IMR-90 (cell line): ENCODE results near the gene DAPK3. TPM values are rescaled to one million over a fixed set of nuclear protein-coding genes. Genes with fewer than 3 reads are reported as not detected.

Experiments used
- ATAC-seq: fragments of 200-7000 bp; cut with Tn5 transposase; 2 replicates; pipeline ENCODE4 v1.9.1; 2020; ENCODE audit warnings: low read depth, mild to moderate bottlenecking, moderate library complexity
- BruUV-seq: library from RNA; stranded (reverse); fragments of 400-500 nt; replicated peaks from 2 replicates; lab custom pipeline; 2021; lab: Mats Ljungman, UMichigan
- CTCF ChIA-PET: fragments of 300-600 bp; formaldehyde crosslinking; extraction: SDS; loops from one replicate; lab custom pipeline; 2021; ENCODE audit warnings: antibody characterized with exemption; lab: Yijun Ruan, JAX
- POLR2A ChIA-PET: fragments of 300-600 bp; sonication (Branson Sonifier 250); formaldehyde crosslinking; loops from one replicate; lab custom pipeline; 2022; ENCODE audit warnings: antibody characterized with exemption; ENCODE audit not compliant: unreplicated experiment; lab: Charles Lee
- DNase-seq: peaks from one replicate; pipeline ENCODE4 v3.0.0; 2013
- H2AFZ ChIP-seq: replicated peaks from 2 replicates; pipeline ENCODE3; 2013; ENCODE audit warnings: low read length, mild to moderate bottlenecking; ENCODE audit not compliant: poor library complexity
- H2AK5ac ChIP-seq: 2 replicates; pipeline ENCODE4 v1.6.1; 2013; ENCODE audit warnings: low read depth, low read length, inconsistent platforms
- H2AK9ac ChIP-seq: replicated peaks from 2 replicates; pipeline ENCODE3; 2013; ENCODE audit warnings: mild to moderate bottlenecking, low read depth, low read length, moderate library complexity; ENCODE audit not compliant: poor library complexity
- H2BK120ac ChIP-seq: 2 replicates; pipeline ENCODE4 v1.6.1; 2013; ENCODE audit warnings: low read depth, low read length, inconsistent platforms
- H2BK15ac ChIP-seq: 3 replicates; pipeline ENCODE4 v1.6.1; 2013; ENCODE audit warnings: low read depth, low read length, inconsistent platforms
- H2BK20ac ChIP-seq: 2 replicates; pipeline ENCODE4 v1.6.1; 2013; ENCODE audit warnings: low read depth, mild to moderate bottlenecking, inconsistent platforms, low read length, moderate library complexity
- H2BK5ac ChIP-seq: 2 replicates; pipeline ENCODE4 v1.6.1; 2013; ENCODE audit warnings: mild to moderate bottlenecking, low read depth, low read length, inconsistent platforms; ENCODE audit not compliant: poor library complexity, severe bottlenecking
- H3K14ac ChIP-seq: replicated peaks from 2 replicates; pipeline ENCODE4 v1.6.1; 2013; ENCODE audit warnings: low read depth, low read length, inconsistent platforms
- H3K18ac ChIP-seq: 2 replicates; pipeline ENCODE4 v1.6.1; 2013; ENCODE audit warnings: low read depth, low read length, control low read depth
- H3K23ac ChIP-seq: 2 replicates; pipeline ENCODE4 v1.6.1; 2013; ENCODE audit warnings: low read depth, low read length, inconsistent platforms
- H3K27ac ChIP-seq: 2 replicates; pipeline ENCODE4 v1.5.1; 2013; ENCODE audit warnings: mild to moderate bottlenecking, control low read depth, low read length; ENCODE audit not compliant: insufficient read depth
- H3K27me3 ChIP-seq: 2 replicates; pipeline ENCODE4 v1.6.1; 2013; ENCODE audit warnings: low read length; ENCODE audit not compliant: control insufficient read depth, insufficient read depth
- H3K36me3 ChIP-seq: 2 replicates; pipeline ENCODE4 v1.6.1; 2013; ENCODE audit warnings: low read length, mixed read lengths; ENCODE audit not compliant: control insufficient read depth, insufficient read depth
- H3K4ac ChIP-seq: 2 replicates; pipeline ENCODE4 v1.6.1; 2013; ENCODE audit warnings: low read depth, low read length, inconsistent platforms
- H3K4me1 ChIP-seq: 2 replicates; pipeline ENCODE4 v1.6.1; 2013; ENCODE audit warnings: low read length, mixed read lengths; ENCODE audit not compliant: control insufficient read depth, insufficient read depth
- H3K4me2 ChIP-seq: 2 replicates; pipeline ENCODE4 v1.6.1; 2013; ENCODE audit warnings: low read depth, mild to moderate bottlenecking, control low read depth, low read length, moderate library complexity
- H3K4me3 ChIP-seq: 2 replicates; pipeline ENCODE4 v1.5.1; 2013; ENCODE audit warnings: low read depth, mild to moderate bottlenecking, control low read depth, low read length, moderate library complexity; ENCODE audit not compliant: insufficient read depth
- H3K56ac ChIP-seq: 2 replicates; pipeline ENCODE4 v1.6.1; 2013; ENCODE audit warnings: low read length, inconsistent platforms; ENCODE audit not compliant: insufficient read depth; ENCODE audit errors: extremely low read depth
- H3K79me1 ChIP-seq, 2 experiments: 2 replicates each; pipeline ENCODE4 v1.6.1; 2013; ENCODE audit warnings: low read length in 2 of 2, inconsistent platforms in 1 of 2, low read depth in 1 of 2
- H3K9ac ChIP-seq: 2 replicates; pipeline ENCODE4 v1.6.1; 2013; ENCODE audit warnings: low read depth, low read length, control low read depth
- H3K9me1 ChIP-seq: 2 replicates; pipeline ENCODE4 v1.6.1; 2013; ENCODE audit warnings: low read length, inconsistent platforms; ENCODE audit not compliant: insufficient read depth
- H3K9me3 ChIP-seq: 2 replicates; pipeline ENCODE4 v1.6.1; 2013; ENCODE audit warnings: low read length; ENCODE audit not compliant: control insufficient read depth, insufficient read depth
- H4K20me1 ChIP-seq: 2 replicates; pipeline ENCODE4 v1.6.1; 2013; ENCODE audit warnings: low read length, inconsistent platforms; ENCODE audit not compliant: insufficient read depth
- H4K5ac ChIP-seq: 2 replicates; pipeline ENCODE4 v1.6.1; 2013; ENCODE audit warnings: mild to moderate bottlenecking, low read depth, low read length, control low read depth
- H4K8ac ChIP-seq, 2 experiments: 2 replicates each; pipeline ENCODE4 v1.6.1; 2013; ENCODE audit warnings: low read depth in 2 of 2, low read length in 2 of 2, control low read depth in 1 of 2, inconsistent platforms in 1 of 2
- H4K91ac ChIP-seq: 2 replicates; pipeline ENCODE4 v1.6.1; 2013; ENCODE audit warnings: low read depth, low read length, inconsistent platforms; ENCODE audit not compliant: insufficient read depth
- BHLHE40 ChIP-seq: fragments of 150-350 bp; IDR thresholded peaks from 2 replicates; pipeline ENCODE4 v1.6.1; 2016; ENCODE audit warnings: mild to moderate bottlenecking, low read depth, low read length
- CHD1 ChIP-seq: IDR thresholded peaks from 2 replicates; pipeline ENCODE4 v1.6.1; 2012; ENCODE audit warnings: low read depth, low read length, improper control_type of control experiment
- CTCF ChIP-seq: conservative IDR thresholded peaks from 2 replicates; pipeline ENCODE4 v1.5.1; 2012; ENCODE audit warnings: mild to moderate bottlenecking, low read depth, low read length, improper control_type of control experiment
- ELK1 ChIP-seq: fragments of 150-350 bp; IDR thresholded peaks from 2 replicates; pipeline ENCODE4 v1.6.1; 2016; ENCODE audit warnings: low read depth, mild to moderate bottlenecking, low read length, moderate library complexity, borderline replicate concordance
- FOS ChIP-seq: fragments of 150-350 bp; IDR thresholded peaks from 2 replicates; pipeline ENCODE4 v1.6.1; 2016; ENCODE audit warnings: low read depth, low read length
- MAFK ChIP-seq: IDR thresholded peaks from 2 replicates; pipeline ENCODE4 v1.6.1; 2012; ENCODE audit warnings: low read depth, low read length, improper control_type of control experiment
- MAZ ChIP-seq: IDR thresholded peaks from 2 replicates; pipeline ENCODE4 v1.6.1; 2012; ENCODE audit warnings: low read depth, mild to moderate bottlenecking, low read length, improper control_type of control experiment, moderate library complexity, borderline replicate concordance
- NFE2L2 ChIP-seq: fragments of 150-350 bp; IDR thresholded peaks from 2 replicates; pipeline ENCODE4 v1.6.1; 2016; ENCODE audit warnings: low read depth, mild to moderate bottlenecking, low read length
- POLR2A ChIP-seq: IDR thresholded peaks from 2 replicates; pipeline ENCODE4 v1.6.1; 2012; ENCODE audit warnings: mild to moderate bottlenecking, low read depth, low read length
- RAD21 ChIP-seq: IDR thresholded peaks from 2 replicates; pipeline ENCODE4 v1.6.1; 2012; ENCODE audit warnings: low read length, improper control_type of control experiment
- RCOR1 ChIP-seq: IDR thresholded peaks from 2 replicates; pipeline ENCODE4 v1.6.1; 2012; ENCODE audit warnings: mild to moderate bottlenecking, low read length, improper control_type of control experiment; ENCODE audit not compliant: insufficient replicate concordance
- RFX5 ChIP-seq: IDR thresholded peaks from 2 replicates; pipeline ENCODE4 v1.8.0; 2012; ENCODE audit warnings: low read depth, mild to moderate bottlenecking, low read length, moderate library complexity
- SMC3 ChIP-seq: fragments of 150-350 bp; IDR thresholded peaks from 2 replicates; pipeline ENCODE4 v1.6.1; 2016; ENCODE audit warnings: low read depth, mild to moderate bottlenecking, antibody characterized with exemption, low read length, moderate library complexity
- USF2 ChIP-seq: fragments of 150-350 bp; IDR thresholded peaks from 2 replicates; pipeline ENCODE4 v1.6.1; 2017; ENCODE audit warnings: mild to moderate bottlenecking, antibody characterized with exemption, low read length, low read depth
- WGBS, 2 experiments: methylation state at CpG; one replicate each; pipeline versions ENCODE4 v1.1.5 to v1.1.7; 2013; ENCODE audit warnings: missing lambda C conversion rate in 2 of 2; ENCODE audit not compliant: insufficient read length in 1 of 2; ENCODE audit errors: extremely low coverage in 2 of 2; 5-methylcytosine and 5-hydroxymethylcytosine counted together
- dilution Hi-C: fragments of 300-500 bp; cut with HindIII; formaldehyde crosslinking; loops from one replicate; pipeline ENCODE4 v1.14.3; 2018; ENCODE audit warnings: low sequenced_read_pairs; ENCODE audit not compliant: unreplicated experiment
- in situ Hi-C: fragments of 300-500 bp; cut with MboI; formaldehyde crosslinking; loops from 3 replicates; pipeline ENCODE4 v1.14.3; 2019; ENCODE audit warnings: low sequenced_read_pairs, inconsistent platforms, mixed read lengths
- intact Hi-C: fragments of 100-400 bp; cut with micrococcal nuclease; formaldehyde crosslinking; loops from 2 replicates; pipeline ENCODE4 v1.10.0; 2022
- polyA plus RNA-seq, 3 experiments: library from polyadenylated mRNA; depleted of rRNA; stranded (reverse); fragments of >200 nt; gene quantifications; 2 replicates each; pipeline ENCODE4 v1.2.3, GENCODE V29; 2012; ENCODE audit warnings: low replicate concordance in 1 of 3
- total RNA-seq: library from RNA; depleted of rRNA; stranded (reverse); fragments of >200 nt; gene quantifications from 2 replicates; pipeline ENCODE4 v1.2.3, GENCODE V29; 2012

The DAPK3 gene
- total and polyA plus RNA-seq, 2 of the 4 experiments (the other 2 are of a cell fraction) = 145 to 188 TPM

- H2AFZ ChIP-seq = peak overlapping the region; percentile 5
- no peaks in the 10 kb centered on the region for H3K27me3 ChIP-seq
- H3K4ac ChIP-seq = peak overlapping the region; percentile 29; the same call in 1 of the 2 replicates
- no peak overlapping the region for H2AK9ac ChIP-seq
- no peak overlapping the region for H2BK20ac ChIP-seq
- no peak overlapping the region for H4K5ac ChIP-seq
- no peak overlapping the region; the same call in 1 of the 2 replicates for H2AK5ac ChIP-seq
- H3K79me1 ChIP-seq = peaks cover 9 to 35% of the 10 kb centered on the region in 2 experiments; a peak in 3 of 4 replicates
- 76% methylated on average over 7 of the region's 41 CpGs; no CpG with 5 or more reads in 1 of the 2 experiments for WGBS, 2 experiments
- H4K91ac ChIP-seq = no peak overlapping the region
- no peak overlapping the region for H3K4me2 ChIP-seq
- BruUV-seq = no TSS peak
- no peak overlapping the region for H3K27ac ChIP-seq
- ChIA-PET CTCF (no interaction called here), POLR2A (no interaction called here)
- ATAC-seq (peak; percentile 13), DNase-seq (no peak)
- H4K20me1 ChIP-seq = peaks cover 48% of the 10 kb centered on the region
- H3K9me1 ChIP-seq = 0 out of 2 replicates have a peak, but pooled peaks cover 9% of the 10 kb centered on the region
- dilution Hi-C loops (no loop called here), in situ Hi-C loops (no loop called here), intact Hi-C loops (no loop called here)
- no peak overlapping the region for H2BK15ac ChIP-seq
- no peak overlapping the region for H3K14ac ChIP-seq
- H3K36me3 ChIP-seq = peaks cover 11% of the 10 kb centered on the region
- no peak overlapping the region for H2BK120ac ChIP-seq
- H3K9me3 ChIP-seq = no peaks in the 10 kb centered on the region
- H3K9ac ChIP-seq = no peak overlapping the region
- no peak overlapping the region for H2BK5ac ChIP-seq
- no peak overlapping the region; a peak in 1 of 4 replicates for H4K8ac ChIP-seq
- no peak overlapping the region for H3K18ac ChIP-seq
- no peak overlapping the region for H3K23ac ChIP-seq
- H3K4me1 ChIP-seq = peaks cover 7% of the 10 kb centered on the region
- H3K56ac ChIP-seq = no peak overlapping the region
- H3K4me3 ChIP-seq = no peak overlapping the region
- TF ChIP-seq MAZ (no peak), NFE2L2 (no peak), RFX5 (no peak), MAFK (no peak), RCOR1 (no peak), RAD21 (no peak), BHLHE40 (no peak), CHD1 (no peak), FOS (no peak), USF2 (no peak), SMC3 (no peak), CTCF (no peak), ELK1 (no peak), POLR2A (no peak)
Measured at GRCh38 chr19:3950871-3951861, 19.7 kb downstream of the DAPK3 start.
